Left forelimb (tissue), 1 donor: ENCODE data around the gene FAM13C.

ENCODE experiments used
- DNase-seq: peaks from one replicate; pipeline ENCODE4 v3.0.0-alpha.2; 2018; ENCODE audit warnings: low spot score

The FAM13C gene

DNA sequence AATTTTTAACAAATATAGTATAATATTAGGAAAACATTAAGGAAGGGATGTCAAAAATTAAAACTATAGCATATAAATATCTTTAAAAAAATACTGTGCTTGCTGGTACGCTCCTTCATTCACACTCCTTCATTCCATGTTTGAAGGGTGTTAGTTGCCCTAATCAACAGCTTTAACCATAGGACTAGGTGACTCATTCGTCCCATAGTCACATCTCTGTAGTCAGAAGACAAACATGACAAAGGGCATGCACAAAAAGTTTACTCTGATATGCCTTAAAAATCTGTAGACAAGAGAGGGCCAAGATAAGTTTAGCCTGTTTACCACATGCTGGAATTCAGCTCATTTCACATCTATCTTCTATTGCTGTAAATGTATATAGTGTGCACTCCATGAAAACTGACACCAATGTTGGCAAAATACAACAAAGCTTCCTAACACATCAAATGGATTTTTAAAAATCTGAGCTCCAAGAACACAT is 646 bp downstream of the FAM13C start:
- no peak for DNase-seq

DNA sequence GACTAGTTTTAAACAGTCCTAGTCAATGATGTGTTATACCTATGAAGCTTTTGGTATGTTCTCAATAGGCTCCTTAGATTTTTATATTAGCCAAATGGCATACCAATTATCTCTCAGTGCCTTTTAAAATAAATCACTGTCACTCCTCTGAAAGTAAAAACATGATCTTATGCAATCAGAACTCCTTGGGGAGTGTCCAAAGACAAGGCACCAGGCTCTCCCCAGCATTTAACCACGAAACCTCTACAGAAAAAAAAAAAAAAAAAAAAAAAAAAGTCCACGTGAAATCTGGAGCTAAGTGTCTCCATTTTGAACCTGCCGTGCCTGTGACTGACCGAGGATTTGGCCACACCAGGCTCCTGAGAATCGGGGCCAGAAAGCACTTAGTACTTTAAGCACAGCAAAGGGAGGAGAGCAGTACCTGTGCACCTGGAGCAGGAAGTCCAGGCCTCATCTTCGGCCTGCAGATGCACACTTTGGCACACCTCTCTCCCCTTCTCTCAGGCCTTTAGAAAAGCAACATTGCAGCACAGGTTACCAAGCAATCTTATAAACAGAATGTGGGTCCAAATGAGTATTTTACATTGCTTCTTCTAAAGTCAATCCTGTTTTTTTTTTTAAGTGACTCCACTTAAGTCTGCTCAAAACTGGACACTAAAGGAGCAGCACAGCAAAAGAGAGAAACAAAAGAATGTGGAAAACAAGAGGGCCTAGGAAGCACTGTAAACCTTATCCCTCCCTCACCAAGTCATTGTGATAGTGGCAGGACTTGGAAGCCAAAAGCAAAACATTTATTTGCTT is 1.5 kb downstream of the FAM13C start:
- no peak for DNase-seq

DNA sequence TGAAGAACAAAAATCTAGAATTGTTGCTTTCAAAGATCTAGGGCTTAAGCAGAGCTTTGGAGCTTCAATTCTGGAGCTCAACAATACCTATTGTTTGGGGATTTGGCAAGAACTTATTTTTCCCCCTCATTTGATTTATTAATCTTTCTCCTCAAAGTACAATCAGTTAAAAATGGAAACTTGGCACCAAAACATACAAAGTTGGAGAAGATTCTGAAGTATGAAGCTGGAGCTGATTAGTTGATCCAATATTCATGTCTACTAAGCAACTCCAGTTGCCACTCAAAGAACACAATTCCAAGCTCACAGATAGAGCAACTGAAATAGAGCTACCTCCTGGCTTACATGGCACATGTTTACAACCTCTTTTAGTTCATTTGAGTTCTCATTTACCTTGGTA is 3.8 kb downstream of the FAM13C start:
- no peak for DNase-seq

DNA sequence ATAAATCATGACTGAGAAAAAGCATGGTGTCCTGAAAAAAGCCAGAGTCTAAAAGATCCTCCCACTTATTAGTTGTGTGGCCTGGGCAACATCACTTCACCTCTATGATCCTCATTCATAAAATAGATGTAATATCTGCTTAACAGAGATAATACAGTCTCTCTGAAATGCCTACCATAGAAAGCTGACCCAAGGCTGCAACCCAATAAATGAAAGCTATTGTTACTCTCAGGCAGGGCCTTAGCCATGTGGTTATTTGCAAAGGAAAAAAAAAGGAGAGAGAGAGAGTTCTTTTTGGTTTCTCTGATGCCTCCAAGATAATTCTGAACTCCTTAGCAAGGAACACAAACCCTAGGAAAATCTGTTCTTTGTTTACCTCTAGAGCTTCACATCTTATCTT is 7.9 kb downstream of the FAM13C start:
- DNase-seq: no peak

DNA sequence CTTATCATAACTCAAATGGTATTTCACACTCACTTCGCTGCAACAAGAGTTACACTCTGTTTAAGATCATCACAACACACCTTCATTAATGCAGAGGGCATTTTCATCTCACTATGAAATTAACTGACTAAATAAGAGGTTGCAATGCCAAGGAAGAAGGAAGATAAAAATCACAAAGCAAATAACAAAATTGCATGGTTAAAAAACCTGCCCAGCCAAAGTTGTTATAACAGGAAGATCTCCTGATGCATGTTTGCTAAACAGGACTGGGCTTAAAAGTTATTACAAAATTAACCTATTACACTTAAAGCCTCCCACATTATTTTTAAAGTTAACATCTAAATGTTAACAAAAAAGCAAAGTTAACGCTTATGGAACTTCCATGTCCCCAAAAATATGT is 11.8 kb downstream of the FAM13C start:
- DNase-seq: no peak

DNA sequence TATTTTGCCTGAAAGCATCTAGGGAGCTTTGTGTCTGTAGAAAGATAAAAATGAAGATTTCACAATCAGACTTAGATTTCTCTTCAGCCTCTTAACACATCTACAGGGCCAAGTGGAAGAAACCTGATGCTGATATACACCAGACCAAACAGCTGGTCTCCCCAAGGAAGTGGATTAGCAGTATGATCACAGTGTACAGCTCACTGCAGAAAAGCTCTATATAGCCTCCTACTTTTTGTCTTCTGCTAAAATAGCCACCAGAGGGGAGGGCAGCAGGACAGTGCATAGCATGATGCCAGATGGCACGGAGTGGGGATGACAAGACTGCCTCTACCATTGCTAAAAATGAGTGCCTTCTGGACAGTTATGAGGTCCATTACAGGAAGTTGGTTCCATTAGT is 16.0 kb downstream of the FAM13C start:
- DNase-seq: no peak

DNA sequence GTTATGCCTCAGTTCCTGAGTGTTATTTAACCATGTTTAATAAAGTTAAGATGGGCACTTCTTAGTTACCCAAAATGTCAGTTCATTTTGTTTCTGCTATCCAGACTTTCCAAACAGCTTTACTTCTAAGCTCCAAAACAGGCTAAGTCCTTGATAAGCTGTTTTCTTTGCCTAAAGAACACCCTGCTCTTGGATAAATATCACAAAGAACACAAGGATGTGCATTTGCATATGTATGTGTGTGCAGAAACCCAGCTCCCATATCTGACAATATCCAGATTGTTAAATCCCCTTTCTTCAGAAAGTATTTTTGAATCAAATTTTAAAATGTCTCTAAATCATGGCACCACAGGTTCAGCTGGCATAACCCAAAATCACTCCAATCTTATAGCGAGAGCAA is 19.6 kb downstream of the FAM13C start:
- DNase-seq: no peak

DNA sequence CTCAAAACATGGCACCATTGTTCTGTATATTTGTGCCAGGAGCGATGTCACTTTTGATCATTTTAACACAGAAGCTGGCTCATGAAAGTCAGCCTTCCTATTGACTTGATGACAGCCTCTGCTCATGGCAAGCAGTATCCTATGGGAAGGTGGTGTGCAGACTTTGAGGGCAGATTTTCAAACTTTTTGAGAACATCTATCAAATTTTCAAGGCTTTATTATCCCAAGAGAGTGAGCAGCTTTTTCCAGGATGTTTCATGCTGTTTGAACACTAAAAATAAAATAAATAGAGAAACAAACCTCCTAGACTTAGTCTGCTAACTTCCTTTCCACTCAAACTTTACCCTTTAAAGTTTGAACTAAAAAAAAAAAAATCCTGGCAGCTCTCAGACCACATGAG is 20.3 kb downstream of the FAM13C start:
- no peak for DNase-seq

DNA sequence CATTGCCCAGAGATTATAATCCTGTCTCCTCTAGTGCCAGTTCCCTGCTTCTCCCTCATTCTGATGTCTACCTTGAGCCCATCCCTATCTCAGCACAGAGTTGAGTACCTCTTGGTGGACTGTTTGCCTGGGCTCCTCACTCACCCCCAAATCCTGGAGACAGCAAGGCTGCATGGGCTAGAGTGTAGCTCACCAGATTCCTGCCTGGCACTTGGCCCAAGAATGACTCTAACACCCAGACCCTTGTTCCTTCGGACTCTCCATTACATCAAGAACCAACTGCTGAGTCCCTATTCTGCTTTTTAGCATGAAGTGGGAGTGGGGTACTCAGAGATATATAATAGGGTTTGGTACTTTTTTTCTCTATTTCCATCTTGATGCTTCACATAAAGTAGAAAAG is 22.1 kb downstream of the FAM13C start:
- no peak for DNase-seq

DNA sequence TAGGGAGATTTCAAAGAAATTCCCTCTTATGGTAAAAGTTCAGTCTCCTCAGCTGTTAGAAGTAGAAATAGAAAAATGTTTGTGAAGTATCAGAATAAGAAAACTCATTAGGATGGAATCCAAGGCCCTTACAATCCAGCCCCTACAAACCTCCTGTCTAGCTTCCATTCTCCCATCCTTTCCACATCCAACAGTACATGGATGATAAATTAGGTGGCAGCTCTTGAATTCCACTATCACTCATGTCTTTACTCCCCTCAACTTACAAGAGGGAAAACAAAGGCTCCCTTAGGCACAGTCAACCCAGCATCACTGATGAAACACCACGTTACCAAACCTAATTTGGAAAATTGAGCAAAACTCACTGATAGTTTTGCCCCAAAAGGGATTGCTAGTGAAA is 23.0 kb downstream of the FAM13C start:
- DNase-seq: no peak

DNA sequence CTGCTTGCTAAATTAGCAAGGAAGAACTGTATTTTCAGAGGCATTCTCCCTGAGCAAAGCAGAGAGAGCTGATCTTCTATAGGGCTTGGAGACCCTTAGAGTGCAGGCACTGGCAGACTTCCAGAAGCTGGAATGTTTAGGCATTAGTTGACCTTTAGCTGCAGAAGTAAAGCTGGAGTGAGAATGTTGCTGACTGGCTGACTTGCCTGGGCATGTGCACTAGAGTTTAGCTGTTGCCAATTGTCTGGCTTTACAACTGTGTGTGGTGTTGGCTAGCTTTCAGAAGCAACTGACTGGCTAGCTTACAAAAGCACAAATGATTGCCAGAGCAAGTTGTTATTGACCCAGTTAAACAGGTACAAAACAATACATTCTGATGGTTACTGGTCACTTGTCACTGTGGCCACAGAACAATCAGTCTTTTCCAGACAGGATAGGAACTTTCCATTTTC is 25.1 kb downstream of the FAM13C start:
- no peak for DNase-seq

DNA sequence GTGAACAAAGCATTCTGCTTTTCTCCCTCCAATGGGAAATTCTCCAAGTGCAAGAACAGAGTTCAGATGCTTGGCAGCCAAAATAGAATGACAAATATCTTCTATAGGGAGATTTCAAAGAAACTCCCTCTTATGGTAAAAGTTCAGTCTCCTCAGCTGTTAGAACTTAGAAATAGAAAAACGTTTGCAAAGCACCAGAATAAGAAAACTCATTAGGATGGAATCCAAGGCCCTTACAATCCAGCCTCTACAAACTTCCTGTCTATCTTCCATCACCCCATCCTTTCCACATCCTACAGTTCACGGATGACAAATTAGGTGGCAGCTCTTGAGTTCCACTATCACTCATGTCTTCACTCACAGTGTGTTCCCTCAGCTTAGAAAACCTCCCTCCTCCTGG is 25.7 kb downstream of the FAM13C start:
- DNase-seq: no peak

DNA sequence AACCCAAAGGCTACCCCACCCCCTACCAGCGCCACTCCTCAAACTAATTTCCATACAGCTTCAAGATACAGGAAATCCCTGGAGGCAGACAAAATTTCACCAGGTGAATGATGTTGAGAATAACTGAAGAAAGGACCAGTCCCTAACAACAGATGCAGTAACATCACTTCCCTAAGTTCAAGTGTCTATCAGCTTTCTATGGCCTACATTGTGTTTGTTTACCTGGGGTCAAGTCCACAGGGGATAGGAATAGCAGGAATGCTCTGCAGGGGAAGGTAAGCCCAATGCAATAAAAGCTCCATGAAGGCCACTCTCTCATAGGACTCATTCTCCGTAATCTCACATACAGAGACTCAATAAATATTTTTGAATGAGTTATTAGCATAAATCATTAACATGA is 26.9 kb downstream of the FAM13C start:
- DNase-seq: no peak

DNA sequence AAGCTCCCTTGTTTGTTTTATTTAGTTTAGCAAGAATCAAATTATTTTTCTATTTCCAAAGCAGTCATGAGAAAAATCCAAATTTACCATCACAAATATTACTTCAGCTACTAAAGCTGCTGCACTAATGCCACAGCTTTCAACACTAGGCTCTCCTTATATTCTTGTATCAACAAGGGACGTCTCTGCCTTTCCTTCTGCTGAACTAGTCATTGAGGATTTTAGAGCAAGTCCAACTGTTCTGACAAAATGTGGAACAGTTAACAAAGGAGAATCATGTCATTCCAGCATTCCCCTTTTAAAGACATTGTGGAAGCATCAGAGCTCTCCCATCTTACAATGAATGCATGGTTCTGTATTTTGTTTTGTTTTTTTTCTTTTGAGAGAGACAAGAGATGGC is 28.6 kb downstream of the FAM13C start:
- DNase-seq: no peak

DNA sequence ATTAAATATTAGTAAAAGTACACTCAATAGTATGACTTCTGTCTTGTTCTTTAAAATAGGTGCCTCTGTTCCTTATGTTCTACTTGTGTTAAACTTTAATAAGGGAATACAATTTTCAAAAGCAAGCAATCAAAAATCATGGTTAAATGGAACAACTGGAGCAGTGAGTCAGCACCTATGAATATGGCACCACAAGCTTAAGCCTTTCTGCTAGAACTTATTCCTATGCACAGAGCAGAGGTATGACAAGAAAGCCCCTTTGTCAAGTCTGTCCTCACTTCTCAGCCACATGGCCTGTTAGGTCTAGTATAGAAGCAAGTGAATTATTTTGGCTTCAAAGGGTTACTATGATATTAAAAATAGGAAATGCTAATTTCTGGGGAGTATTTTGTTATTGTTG is 29.8 kb downstream of the FAM13C start:
- DNase-seq: no peak

DNA sequence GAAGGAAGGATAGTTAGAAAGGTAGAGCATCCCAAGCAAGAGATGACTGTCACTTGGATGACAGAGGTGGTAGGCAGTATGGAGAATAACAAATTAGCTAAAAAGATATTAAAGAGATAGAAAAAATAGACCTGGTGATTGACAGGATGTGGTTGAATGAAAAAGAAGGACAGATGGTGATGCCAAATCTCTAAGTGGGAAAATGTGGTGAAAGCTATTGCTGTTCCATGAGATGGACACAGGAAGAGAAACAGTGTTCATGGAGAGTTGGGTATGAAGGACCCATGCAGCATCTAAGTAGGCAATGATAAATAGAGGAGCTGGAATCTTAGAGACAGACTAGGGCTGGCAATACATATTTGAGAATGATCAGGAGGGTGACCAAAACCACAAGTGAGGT is 30.7 kb downstream of the FAM13C start:
- DNase-seq: no peak

DNA sequence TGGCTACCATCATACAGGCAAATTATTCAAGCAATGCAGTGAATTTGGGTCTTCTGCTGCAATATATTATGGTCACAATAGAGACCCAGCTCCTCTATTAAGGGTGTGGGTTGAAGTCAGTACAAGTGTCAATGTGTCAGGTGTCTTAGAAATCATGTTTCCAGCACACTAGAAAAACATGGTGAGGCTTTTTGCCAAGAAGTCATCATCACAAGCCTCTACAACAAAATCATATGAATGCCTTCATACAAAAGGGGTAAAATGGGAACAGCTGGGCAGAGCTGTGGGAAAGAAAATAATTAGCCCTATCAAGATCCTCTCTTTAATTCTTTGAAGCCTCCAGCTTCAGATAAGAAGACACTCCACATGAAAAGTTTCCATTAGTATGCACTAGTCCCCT is 37.2 kb downstream of the FAM13C start:
- no peak for DNase-seq

DNA sequence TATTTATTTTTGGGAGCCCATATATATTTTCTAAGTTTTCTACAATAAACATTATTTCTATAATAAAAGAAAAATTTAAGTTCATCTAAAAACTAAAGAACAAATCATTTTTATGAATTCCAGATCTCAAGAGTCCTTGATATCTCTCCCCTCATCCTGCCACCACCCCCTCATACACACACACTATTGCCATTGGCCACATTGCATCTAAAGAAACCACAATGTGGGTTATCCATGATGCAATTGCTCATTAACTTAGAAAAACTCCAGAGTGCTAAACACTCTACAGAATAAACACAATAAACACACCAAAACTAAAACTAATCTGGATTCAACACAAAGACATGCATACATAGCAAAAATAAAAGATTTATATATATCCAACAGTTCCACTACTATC is 37.8 kb downstream of the FAM13C start:
- no peak for DNase-seq

DNA sequence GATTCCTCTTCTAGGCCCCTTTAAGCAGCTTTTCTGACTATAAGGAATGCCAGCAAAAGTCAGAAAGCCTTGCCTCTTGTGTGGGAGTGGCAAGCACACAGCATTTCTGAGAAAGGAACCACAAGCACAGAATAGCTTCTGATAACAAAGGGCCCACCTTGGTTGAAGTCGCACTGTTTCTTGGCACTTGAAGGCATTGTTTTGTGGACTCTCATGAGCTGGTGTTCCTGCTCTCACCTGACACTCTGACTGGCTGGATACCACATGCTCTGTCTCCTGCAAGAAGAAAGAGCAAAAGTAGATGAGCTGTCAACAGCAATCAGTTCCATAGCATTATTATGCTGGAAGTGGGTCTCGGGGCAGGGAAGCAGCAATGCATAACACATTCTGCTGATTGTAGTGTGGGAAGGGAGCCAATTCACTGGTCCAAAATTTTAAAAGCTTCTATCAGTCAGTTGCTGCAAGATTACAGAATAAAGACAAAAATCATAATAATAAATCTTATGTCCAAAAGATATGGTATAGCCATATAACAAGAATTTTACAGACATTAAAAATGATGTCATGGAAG is 38.4 kb downstream of the FAM13C start:
- no peak for DNase-seq

DNA sequence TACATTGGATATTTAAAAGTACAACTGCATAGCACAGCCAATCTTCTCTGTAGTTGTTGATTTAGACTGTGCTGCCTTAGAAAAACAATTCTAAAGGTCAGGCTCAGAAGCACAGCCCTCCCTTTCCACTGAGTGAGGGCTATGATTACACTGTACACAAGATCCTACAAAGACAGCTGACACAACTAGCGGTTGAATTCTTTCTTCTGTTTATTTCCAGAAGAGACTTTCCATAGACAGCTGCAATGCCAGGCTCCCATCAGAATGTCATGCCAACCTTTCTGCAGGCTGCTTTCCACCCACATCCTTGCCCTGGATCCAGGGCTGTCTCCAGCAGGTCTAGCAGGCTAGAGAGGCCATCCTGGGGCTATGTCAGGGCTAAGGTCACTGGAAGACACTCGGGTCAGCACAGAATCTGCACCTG is 39.3 kb downstream of the FAM13C start:
- no peak for DNase-seq

DNA sequence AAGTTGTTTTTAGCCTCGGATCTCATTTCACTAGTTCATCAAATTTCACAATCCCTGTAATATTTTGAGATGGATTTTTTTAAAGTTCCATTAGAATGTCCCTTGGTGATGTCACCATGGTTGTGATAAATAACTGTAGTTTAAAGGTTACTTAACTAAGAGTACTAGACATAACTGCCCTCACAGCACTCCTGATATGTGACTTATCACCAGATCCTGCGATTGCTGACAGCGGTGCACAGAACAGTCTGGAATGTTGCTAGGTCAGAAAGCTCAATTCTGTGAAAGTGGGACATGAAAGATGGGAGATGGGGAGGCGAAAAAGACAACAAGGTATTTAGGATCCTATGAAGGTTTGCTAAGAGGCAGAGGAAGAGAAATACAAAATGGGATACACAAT is 40.2 kb downstream of the FAM13C start:
- DNase-seq: no peak

DNA sequence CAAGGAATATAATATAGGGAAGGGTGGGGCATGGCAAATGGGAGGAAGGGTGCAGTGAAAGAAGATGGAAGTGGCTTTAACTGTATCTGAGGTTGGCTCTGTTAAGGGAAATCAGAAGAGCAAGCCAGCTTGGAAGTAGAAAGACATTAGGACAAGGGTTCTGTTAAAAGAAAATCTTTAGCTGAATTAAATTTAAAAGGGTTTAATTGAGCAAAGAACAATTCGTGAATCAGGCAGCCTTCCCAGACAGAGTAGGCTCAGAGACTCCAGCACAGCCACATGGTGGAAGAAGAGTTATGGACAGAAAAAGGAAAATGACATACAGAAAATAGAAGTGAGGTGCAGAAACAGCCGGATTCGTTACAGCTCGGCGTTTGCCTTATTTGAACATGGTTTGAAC is 42.0 kb downstream of the FAM13C start:
- no peak for DNase-seq

DNA sequence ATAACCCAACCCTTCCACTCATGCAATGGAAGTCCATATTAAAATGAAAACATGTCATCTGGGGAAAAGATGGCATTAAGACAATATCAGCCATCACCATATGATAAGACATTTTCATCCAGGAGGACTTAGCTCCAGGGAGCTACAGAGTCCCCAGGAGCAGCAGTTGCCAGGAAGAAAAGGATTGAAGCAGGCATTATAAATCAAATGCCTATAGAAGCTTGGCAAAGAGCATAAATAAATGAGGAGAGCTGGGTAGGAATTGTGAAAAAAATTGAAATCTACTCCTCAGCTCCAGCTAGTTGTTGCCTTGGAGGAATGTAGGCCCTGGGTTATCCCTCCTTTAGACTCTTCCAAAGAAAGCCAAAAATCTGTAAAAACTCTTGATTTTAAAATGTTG is 42.5 kb downstream of the FAM13C start:
- no peak for DNase-seq

DNA sequence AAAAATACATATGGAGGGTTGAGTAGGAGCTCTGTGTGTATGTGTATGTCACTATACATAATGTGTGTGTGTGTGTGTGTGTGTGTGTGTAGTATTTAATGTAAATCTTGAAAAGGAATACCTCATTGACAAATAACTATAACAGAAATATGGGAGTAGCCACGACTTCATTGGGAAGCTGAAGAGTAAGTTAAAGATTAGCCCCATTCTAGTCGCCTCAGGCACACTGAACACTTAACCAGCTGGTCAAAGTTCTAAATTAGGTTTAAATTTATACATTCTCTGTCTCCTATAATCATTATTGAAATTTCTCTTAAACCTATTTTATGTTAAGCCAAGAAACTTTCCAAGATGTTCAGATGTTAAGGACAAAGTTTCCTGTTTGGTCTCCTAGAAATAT is 45.3 kb downstream of the FAM13C start:
- DNase-seq: no peak
